Hematopoietic multipotent progenitor cell treated with erythropoietin and hydrocortisone succinate and interleukin-3 and kit ligand, for 15 days (in vitro differentiated cells): Measurements from ENCODE around the gene SELENOM.
"Not testable (repeated sequence)": the region's sequence is repeated elsewhere in the genome, so short reads cannot be mapped to it uniquely, and the experiment has no call there.

Experiments used
- DNase-seq: peaks from one replicate; pipeline ENCODE4 v3.0.0-alpha.2; 2015; ENCODE audit warnings: low spot score

The SELENOM gene

GRCh38 chr22:31130873-31131272 lies 23.5 kb upstream of the SELENOM start:
- no peak for DNase-seq

GRCh38 chr22:31128156-31128555 lies 20.8 kb upstream of the SELENOM start:
- no peak for DNase-seq

GRCh38 chr22:31127181-31127772 lies 19.9 kb upstream of the SELENOM start:
- no peak for DNase-seq

- no peak for DNase-seq
Observed at GRCh38 chr22:31126869-31127175, 19.5 kb upstream of the SELENOM start.

GRCh38 chr22:31126128-31126868 lies 18.9 kb upstream of the SELENOM start:
- DNase-seq = no peak

- DNase-seq = no peak
Observed at GRCh38 chr22:31125521-31126117, 18.3 kb upstream of the SELENOM start.

- no peak for DNase-seq
Observed at GRCh38 chr22:31124811-31125465, 17.6 kb upstream of the SELENOM start.

GRCh38 chr22:31124290-31124689 lies 16.9 kb upstream of the SELENOM start:
- no peak for DNase-seq

GRCh38 chr22:31123292-31123602 lies 15.9 kb upstream of the SELENOM start:
- DNase-seq = no peak

GRCh38 chr22:31122532-31123291 lies 15.3 kb upstream of the SELENOM start, which contains the start of gene INPP5J:
INPP5J (plus strand) TSS chr22:31122966; CDS start chr22:31123015, 49 bp downstream.
- DNase-seq = no peak

GRCh38 chr22:31122196-31122531 lies 14.8 kb upstream of the SELENOM start:
- DNase-seq = no peak

GRCh38 chr22:31121403-31121802 lies 14.0 kb upstream of the SELENOM start:
- no peak for DNase-seq

GRCh38 chr22:31120642-31121041 lies 13.3 kb upstream of the SELENOM start:
- no peak for DNase-seq

- DNase-seq = no peak
Observed at GRCh38 chr22:31120230-31120629, 12.9 kb upstream of the SELENOM start.

- no peak for DNase-seq
Observed at GRCh38 chr22:31119026-31119717, 11.8 kb upstream of the SELENOM start.

- no peak for DNase-seq
Observed at GRCh38 chr22:31118046-31118820, 10.9 kb upstream of the SELENOM start.

- not testable (repeated sequence) for DNase-seq
Observed at GRCh38 chr22:31112547-31113091, 5.3 kb upstream of the SELENOM start.

- DNase-seq = no peak
Observed at GRCh38 chr22:31107894-31108218, 488 bp upstream of the SELENOM start.

- DNase-seq = no peak
Observed at GRCh38 chr22:31106731-31107177, 614 bp downstream of the SELENOM start.

GRCh38 chr22:31106001-31106571 lies 1.3 kb downstream of the SELENOM start:
- DNase-seq = no peak
